ENCODE measurements around the gene NAPB. TPM values are rescaled to one million over a fixed set of nuclear protein-coding genes. Genes with fewer than 3 reads are reported as not detected.

The NAPB gene
- total RNA-seq, 4 donors from 2014 or later: 4.0 to 20.5 (median 12.0) TPM

DNA sequence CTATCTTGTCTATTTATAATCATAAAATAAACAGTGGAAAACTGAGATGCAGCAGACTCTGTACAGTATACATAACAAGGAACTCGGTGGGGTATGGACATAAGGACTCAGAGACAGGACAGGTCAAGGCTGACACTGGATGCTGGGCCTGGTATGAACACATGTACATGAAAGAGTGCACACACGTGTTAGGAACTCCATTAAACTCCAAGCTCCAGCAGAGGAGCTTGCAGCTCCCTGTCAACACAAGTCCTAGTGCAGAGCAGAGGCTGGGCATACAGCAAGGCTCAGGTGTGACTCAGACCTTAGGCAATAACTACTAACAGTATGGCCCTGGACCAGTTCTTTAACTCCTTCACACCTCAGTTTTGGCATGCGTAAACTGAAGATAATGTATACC lies 17.1 kb downstream of the NAPB start:
- DNase-seq: no peak
- Histone ChIP-seq H3K4me3 (no peak overlapping the region), H3K36me3 (no peaks in the 10 kb centered on the region), H3K27me3 (no peaks in the 10 kb centered on the region), H3K4me1 (peaks cover 0 to 14% (median 4%) of the 10 kb centered on the region in 4 donors), H3K27ac (no peak overlapping the region), H3K9me3 (no peaks in the 10 kb centered on the region)
- intact Hi-C loops (cut with DNase I; ENCODE audit: low total_unique reads): no loop called here
- TF ChIP-seq POLR2A (IDR thresholded peaks at IDR 0.05) (no peak), POLR2AphosphoS5 (IDR thresholded peaks at IDR 0.05) (no peak), EP300 (IDR thresholded peaks at IDR 0.05; ENCODE audit: low read depth) (no peak)
- TF ChIP-seq, protein P1, sequence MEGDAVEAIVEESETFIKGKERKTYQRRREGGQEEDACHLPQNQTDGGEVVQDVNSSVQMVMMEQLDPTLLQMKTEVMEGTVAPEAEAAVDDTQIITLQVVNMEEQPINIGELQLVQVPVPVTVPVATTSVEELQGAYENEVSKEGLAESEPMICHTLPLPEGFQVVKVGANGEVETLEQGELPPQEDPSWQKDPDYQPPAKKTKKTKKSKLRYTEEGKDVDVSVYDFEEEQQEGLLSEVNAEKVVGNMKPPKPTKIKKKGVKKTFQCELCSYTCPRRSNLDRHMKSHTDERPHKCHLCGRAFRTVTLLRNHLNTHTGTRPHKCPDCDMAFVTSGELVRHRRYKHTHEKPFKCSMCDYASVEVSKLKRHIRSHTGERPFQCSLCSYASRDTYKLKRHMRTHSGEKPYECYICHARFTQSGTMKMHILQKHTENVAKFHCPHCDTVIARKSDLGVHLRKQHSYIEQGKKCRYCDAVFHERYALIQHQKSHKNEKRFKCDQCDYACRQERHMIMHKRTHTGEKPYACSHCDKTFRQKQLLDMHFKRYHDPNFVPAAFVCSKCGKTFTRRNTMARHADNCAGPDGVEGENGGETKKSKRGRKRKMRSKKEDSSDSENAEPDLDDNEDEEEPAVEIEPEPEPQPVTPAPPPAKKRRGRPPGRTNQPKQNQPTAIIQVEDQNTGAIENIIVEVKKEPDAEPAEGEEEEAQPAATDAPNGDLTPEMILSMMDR (IDR thresholded peaks at IDR 0.05): no peak
- 17 to 59% methylated on average over 1 to 3 of the region's 3 CpGs for WGBS, 2 donors (ENCODE audit: low coverage in 1 of 2)
- in situ Hi-C loops (cut with MboI; ENCODE audit: low pct_ligation_motif_present in 1 of 4, low pct_unique_long_range_greater_than_20kb in 1 of 4, low sequenced_read_pairs in 3 of 4): no loop called here

DNA sequence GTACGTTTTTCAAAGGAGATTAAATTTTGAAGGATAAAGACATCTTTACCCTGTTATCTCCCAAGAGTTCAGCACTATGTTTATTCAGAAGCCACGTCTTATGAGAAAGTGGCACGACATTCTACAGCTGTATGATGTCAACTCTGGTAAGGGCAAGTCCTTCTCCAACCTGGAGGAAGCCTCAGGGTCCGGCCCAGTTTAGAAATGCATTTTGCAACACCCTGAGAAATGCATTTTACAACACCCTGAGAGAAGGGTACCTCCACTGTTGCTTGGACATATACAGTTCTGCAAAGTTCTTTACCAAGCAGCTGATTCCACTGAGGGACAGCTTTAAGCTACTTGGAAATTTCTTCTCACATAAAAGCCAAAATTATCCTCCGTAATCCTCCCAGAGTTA lies 17.5 kb downstream of the NAPB start:
- no peak overlapping the region for H3K27ac ChIP-seq
- TF ChIP-seq POLR2A (IDR thresholded peaks at IDR 0.05) (no peak), EP300 (IDR thresholded peaks at IDR 0.05; ENCODE audit: low read depth) (no peak), POLR2AphosphoS5 (IDR thresholded peaks at IDR 0.05) (no peak)
- TF ChIP-seq, protein P1 (IDR thresholded peaks at IDR 0.05): no peak
- peaks cover 0 to 14% (median 4%) of the 10 kb centered on the region in 4 donors for H3K4me1 ChIP-seq
- H3K4me3 ChIP-seq: no peak overlapping the region
- whole genome bisulfite sequencing, 2 donors (ENCODE audit: low coverage in 1 of 2): 59 to 66% methylated on average over 4 to 5 of the region's 5 CpGs
- intact Hi-C loops (cut with DNase I; ENCODE audit: low total_unique reads): no loop called here
- no peaks in the 10 kb centered on the region for H3K9me3 ChIP-seq
- H3K36me3 ChIP-seq: no peaks in the 10 kb centered on the region
- no peaks in the 10 kb centered on the region for H3K27me3 ChIP-seq
- no peak for DNase-seq
- in situ Hi-C loops (cut with MboI; ENCODE audit: low pct_ligation_motif_present in 1 of 4, low pct_unique_long_range_greater_than_20kb in 1 of 4, low sequenced_read_pairs in 3 of 4): no loop called here

DNA sequence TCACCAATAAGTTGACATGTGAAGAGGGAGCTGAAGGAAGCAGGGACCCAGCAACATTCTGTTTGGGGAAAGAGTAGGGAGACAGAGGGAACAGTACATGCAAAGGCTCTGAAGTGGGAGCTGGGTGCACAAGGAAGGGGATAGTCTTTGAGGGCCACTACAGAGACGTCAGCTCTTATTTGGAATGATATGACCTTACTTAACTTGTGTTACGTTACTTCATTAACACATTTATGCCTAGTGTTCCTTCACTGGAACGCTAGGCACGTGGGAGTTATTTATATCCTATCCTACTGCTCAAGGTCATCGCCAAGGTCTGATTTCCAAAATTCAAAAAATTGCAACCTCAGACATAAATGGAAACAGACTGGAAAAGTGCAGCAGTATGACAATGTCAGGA lies 20.2 kb downstream of the NAPB start:
- intact Hi-C loops (cut with DNase I; ENCODE audit: low total_unique reads): no loop called here
- Histone ChIP-seq H3K27me3 (no peaks in the 10 kb centered on the region), H3K36me3 (no peaks in the 10 kb centered on the region), H3K4me3 (no peak overlapping the region), H3K9me3 (no peaks in the 10 kb centered on the region), H3K27ac (no peak overlapping the region), H3K4me1 (peaks cover 0 to 14% (median 5%) of the 10 kb centered on the region in 4 donors)
- DNase-seq: no peak
- 94 to 97% methylated on average over 4 to 5 of the region's 5 CpGs for WGBS, 2 donors (ENCODE audit: low coverage in 1 of 2)
- TF ChIP-seq EP300 (IDR thresholded peaks at IDR 0.05; ENCODE audit: low read depth): no peak
- no peak for TF ChIP-seq POLR2A (IDR thresholded peaks at IDR 0.05)
- no peak for TF ChIP-seq POLR2AphosphoS5 (IDR thresholded peaks at IDR 0.05)
- TF ChIP-seq, protein P1 (IDR thresholded peaks at IDR 0.05): no peak
- in situ Hi-C loops (cut with MboI; ENCODE audit: low pct_ligation_motif_present in 1 of 4, low pct_unique_long_range_greater_than_20kb in 1 of 4, low sequenced_read_pairs in 3 of 4): no loop called here

DNA sequence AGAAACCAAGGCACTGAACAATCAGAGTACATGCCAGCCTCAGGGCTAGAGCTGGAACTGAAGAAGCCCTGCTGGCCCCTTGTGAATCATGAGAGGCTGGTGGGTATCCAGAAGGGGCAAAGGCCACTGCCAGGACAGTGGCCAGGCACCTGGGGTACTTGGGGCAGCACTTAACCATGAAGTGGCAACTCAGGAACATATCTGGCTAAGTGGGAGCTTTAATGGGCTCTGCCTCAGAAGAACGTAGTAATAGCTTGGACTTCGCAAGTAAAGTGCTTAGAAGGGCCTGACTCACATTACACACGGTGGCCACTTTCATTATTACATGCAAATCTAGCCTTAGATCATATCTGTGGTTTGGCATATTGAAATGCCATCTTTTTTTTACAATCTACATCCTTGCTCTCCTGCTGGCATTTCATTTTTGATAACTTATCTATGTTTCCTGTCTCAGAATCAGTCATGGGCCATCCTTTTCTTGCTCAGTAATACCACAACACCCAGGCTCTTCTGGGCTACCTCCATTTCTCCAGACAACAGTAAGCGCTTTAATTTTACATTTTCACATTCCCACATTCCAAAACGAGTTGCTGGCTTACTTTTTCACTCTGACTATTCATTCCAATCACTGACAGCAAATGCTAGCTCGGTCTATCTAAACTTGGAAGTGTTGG lies 21.6 kb downstream of the NAPB start:
- no peaks in the 10 kb centered on the region for H3K27me3 ChIP-seq
- H3K9me3 ChIP-seq: no peaks in the 10 kb centered on the region
- in situ Hi-C loops (cut with MboI; ENCODE audit: low pct_ligation_motif_present in 1 of 4, low pct_unique_long_range_greater_than_20kb in 1 of 4, low sequenced_read_pairs in 3 of 4) (no loop called here), intact Hi-C loops (cut with DNase I; ENCODE audit: low total_unique reads) (no loop called here)
- H3K4me3 ChIP-seq: no peak overlapping the region
- TF ChIP-seq EP300 (IDR thresholded peaks at IDR 0.05; ENCODE audit: low read depth) (no peak), POLR2A (IDR thresholded peaks at IDR 0.05) (no peak), POLR2AphosphoS5 (IDR thresholded peaks at IDR 0.05) (no peak)
- TF ChIP-seq, protein P1 (IDR thresholded peaks at IDR 0.05): no peak
- WGBS, 2 donors (ENCODE audit: low coverage in 1 of 2): 69 to 71% methylated on average over 4 to 6 of the region's 6 CpGs
- H3K36me3 ChIP-seq: no peaks in the 10 kb centered on the region
- DNase-seq: no peak
- H3K4me1 ChIP-seq: peaks cover 0 to 14% (median 5%) of the 10 kb centered on the region in 4 donors
- no peak overlapping the region for H3K27ac ChIP-seq

Measured in transverse colon (tissue), 4 donors.